ENCODE measurements around the gene TBC1D19. TPM values are rescaled to one million over a fixed set of nuclear protein-coding genes. Genes with fewer than 3 reads are reported as not detected.

The TBC1D19 gene
- total and polyA plus RNA-seq, 2 experiments from 2014 or later = 7.9 to 21.9 TPM

- H3K36me3 ChIP-seq (replicated peaks; ENCODE audit: insufficient read depth, low read depth) = no peaks in the 10 kb centered on the region
- no peak overlapping the region for H2AFZ ChIP-seq
- no peaks in the 10 kb centered on the region for H3K27me3 ChIP-seq
- H4K20me1 ChIP-seq (ENCODE audit: insufficient read depth, poor library complexity, severe bottlenecking) = no peaks in the 10 kb centered on the region
- no peak overlapping the region for H3K27ac ChIP-seq
- no peaks in the 10 kb centered on the region for H3K4me1 ChIP-seq (ENCODE audit: insufficient read depth)
- no peaks in the 10 kb centered on the region for H3K9me3 ChIP-seq (ENCODE audit: low read depth)
- no peak overlapping the region for H3K4me2 ChIP-seq
- TF ChIP-seq EZH2phosphoT487 (IDR thresholded peaks at IDR 0.05; ENCODE audit: low read depth, severe bottlenecking, unreplicated experiment) (no peak), EZH2 (IDR thresholded peaks at IDR 0.05; ENCODE audit: borderline replicate concordance) (no peak)
- TF ChIP-seq, protein P1, sequence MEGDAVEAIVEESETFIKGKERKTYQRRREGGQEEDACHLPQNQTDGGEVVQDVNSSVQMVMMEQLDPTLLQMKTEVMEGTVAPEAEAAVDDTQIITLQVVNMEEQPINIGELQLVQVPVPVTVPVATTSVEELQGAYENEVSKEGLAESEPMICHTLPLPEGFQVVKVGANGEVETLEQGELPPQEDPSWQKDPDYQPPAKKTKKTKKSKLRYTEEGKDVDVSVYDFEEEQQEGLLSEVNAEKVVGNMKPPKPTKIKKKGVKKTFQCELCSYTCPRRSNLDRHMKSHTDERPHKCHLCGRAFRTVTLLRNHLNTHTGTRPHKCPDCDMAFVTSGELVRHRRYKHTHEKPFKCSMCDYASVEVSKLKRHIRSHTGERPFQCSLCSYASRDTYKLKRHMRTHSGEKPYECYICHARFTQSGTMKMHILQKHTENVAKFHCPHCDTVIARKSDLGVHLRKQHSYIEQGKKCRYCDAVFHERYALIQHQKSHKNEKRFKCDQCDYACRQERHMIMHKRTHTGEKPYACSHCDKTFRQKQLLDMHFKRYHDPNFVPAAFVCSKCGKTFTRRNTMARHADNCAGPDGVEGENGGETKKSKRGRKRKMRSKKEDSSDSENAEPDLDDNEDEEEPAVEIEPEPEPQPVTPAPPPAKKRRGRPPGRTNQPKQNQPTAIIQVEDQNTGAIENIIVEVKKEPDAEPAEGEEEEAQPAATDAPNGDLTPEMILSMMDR (IDR thresholded peaks at IDR 0.05; ENCODE audit: poor library complexity) = no peak
- H3K9me2 ChIP-seq (replicated peaks; ENCODE audit: insufficient read depth) = no peaks in the 10 kb centered on the region
- DNase-seq (ENCODE audit: low spot score) = no peak
- H3K79me2 ChIP-seq = no peaks in the 10 kb centered on the region
- no peak overlapping the region for H3K4me3 ChIP-seq
Observed at GRCh38 chr4:26751004-26751403, 167.1 kb downstream of the TBC1D19 start.

- DNase-seq (ENCODE audit: low spot score) = no peak
- Histone ChIP-seq H2AFZ (no peak overlapping the region), H3K9me3 (ENCODE audit: low read depth) (no peaks in the 10 kb centered on the region), H3K79me2 (no peaks in the 10 kb centered on the region), H3K4me2 (no peak overlapping the region), H3K4me1 (ENCODE audit: insufficient read depth) (no peaks in the 10 kb centered on the region), H4K20me1 (ENCODE audit: insufficient read depth, poor library complexity, severe bottlenecking) (no peaks in the 10 kb centered on the region), H3K27ac (no peak overlapping the region), H3K4me3 (no peak overlapping the region), H3K27me3 (no peaks in the 10 kb centered on the region), H3K9me2 (replicated peaks; ENCODE audit: insufficient read depth) (no peaks in the 10 kb centered on the region), H3K36me3 (replicated peaks; ENCODE audit: insufficient read depth, low read depth) (no peaks in the 10 kb centered on the region)
- TF ChIP-seq EZH2 (IDR thresholded peaks at IDR 0.05; ENCODE audit: borderline replicate concordance) (no peak), EZH2phosphoT487 (IDR thresholded peaks at IDR 0.05; ENCODE audit: low read depth, severe bottlenecking, unreplicated experiment) (no peak)
- TF ChIP-seq, protein P1 (IDR thresholded peaks at IDR 0.05; ENCODE audit: poor library complexity) = no peak
- 100% methylated on average over 1 of the region's 1 CpG for WGBS (ENCODE audit: low lambda C conversion rate, missing lambda C conversion rate)
Observed at GRCh38 chr4:26751838-26752237, 168.0 kb downstream of the TBC1D19 start.

DNA sequence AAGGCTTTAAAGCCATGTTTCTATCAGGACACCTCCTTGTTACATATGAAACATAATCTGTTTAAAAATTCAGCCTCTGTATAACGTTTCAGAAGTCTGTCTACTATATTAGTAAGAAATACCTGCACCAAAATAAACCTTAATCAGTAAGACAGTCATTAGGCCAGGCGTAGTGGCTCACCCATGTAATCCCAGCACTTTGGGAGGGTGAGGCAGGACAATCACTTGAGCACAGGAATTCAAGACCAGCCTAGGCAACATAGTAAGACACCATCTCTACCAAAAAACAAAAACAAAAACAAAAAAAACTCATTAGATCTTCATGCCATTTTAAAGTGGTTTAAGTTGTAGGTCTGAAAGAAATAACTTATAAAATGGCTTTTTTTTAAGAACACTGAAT, 169.3 kb downstream of the TBC1D19 start:
- H3K79me2 ChIP-seq = no peaks in the 10 kb centered on the region
- no peaks in the 10 kb centered on the region for H3K36me3 ChIP-seq (replicated peaks; ENCODE audit: insufficient read depth, low read depth)
- peak overlapping the region; percentile 20 for H3K27ac ChIP-seq
- H4K20me1 ChIP-seq (ENCODE audit: insufficient read depth, poor library complexity, severe bottlenecking) = no peaks in the 10 kb centered on the region
- no peaks in the 10 kb centered on the region for H3K4me1 ChIP-seq (ENCODE audit: insufficient read depth)
- H3K4me2 ChIP-seq = no peak overlapping the region
- TF ChIP-seq EZH2phosphoT487 (IDR thresholded peaks at IDR 0.05; ENCODE audit: low read depth, severe bottlenecking, unreplicated experiment) = no peak
- TF ChIP-seq, protein P1 (IDR thresholded peaks at IDR 0.05; ENCODE audit: poor library complexity) = no peak
- no peak for TF ChIP-seq EZH2 (IDR thresholded peaks at IDR 0.05; ENCODE audit: borderline replicate concordance)
- H3K27me3 ChIP-seq = no peaks in the 10 kb centered on the region
- no peaks in the 10 kb centered on the region for H3K9me3 ChIP-seq (ENCODE audit: low read depth)
- WGBS (ENCODE audit: low lambda C conversion rate, missing lambda C conversion rate) = 97% methylated on average over 2 of the region's 2 CpGs
- no peaks in the 10 kb centered on the region for H3K9me2 ChIP-seq (replicated peaks; ENCODE audit: insufficient read depth)
- H2AFZ ChIP-seq = no peak overlapping the region
- no peak for DNase-seq (ENCODE audit: low spot score)
- no peak overlapping the region for H3K4me3 ChIP-seq

DNA sequence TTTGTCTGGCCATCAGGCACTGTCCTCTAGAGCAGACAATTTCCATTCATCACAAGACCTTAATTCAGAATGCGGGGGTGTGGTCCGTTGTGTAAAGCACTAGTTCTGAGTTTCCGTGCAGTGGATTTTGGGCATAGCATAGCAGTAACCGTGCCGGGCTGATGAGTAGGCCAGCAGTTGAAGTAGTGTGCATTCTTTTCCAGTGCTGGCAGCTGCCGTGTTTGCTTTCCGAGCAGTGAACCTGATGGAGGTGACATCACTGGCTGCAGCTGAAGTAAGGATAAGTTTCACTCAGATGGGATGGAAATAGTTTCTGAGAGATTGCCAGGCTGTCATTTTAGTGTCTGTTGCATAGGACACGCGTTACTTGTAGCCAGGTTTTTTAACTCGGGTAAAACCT, 169.7 kb downstream of the TBC1D19 start:
- TF ChIP-seq EZH2phosphoT487 (IDR thresholded peaks at IDR 0.05; ENCODE audit: low read depth, severe bottlenecking, unreplicated experiment) (no peak), EZH2 (IDR thresholded peaks at IDR 0.05; ENCODE audit: borderline replicate concordance) (no peak)
- TF ChIP-seq, protein P1 (IDR thresholded peaks at IDR 0.05; ENCODE audit: poor library complexity) = no peak
- Histone ChIP-seq H4K20me1 (ENCODE audit: insufficient read depth, poor library complexity, severe bottlenecking) (no peaks in the 10 kb centered on the region), H3K79me2 (no peaks in the 10 kb centered on the region), H3K27me3 (no peaks in the 10 kb centered on the region), H3K4me3 (no peak overlapping the region), H3K36me3 (replicated peaks; ENCODE audit: insufficient read depth, low read depth) (no peaks in the 10 kb centered on the region), H3K4me1 (ENCODE audit: insufficient read depth) (no peaks in the 10 kb centered on the region), H3K27ac (peak overlapping the region; percentile 20), H3K9me3 (ENCODE audit: low read depth) (no peaks in the 10 kb centered on the region), H3K9me2 (replicated peaks; ENCODE audit: insufficient read depth) (no peaks in the 10 kb centered on the region), H3K4me2 (no peak overlapping the region), H2AFZ (no peak overlapping the region)
- DNase-seq (ENCODE audit: low spot score) = peak; percentile 39
- WGBS (ENCODE audit: low lambda C conversion rate, missing lambda C conversion rate) = 66% methylated on average over 10 of the region's 10 CpGs

Data from hepatocyte (in vitro differentiated cells).